ENCODE data around the gene HNMT.

GRCh38 chr2:137939026-137939425 lies 25.2 kb upstream of the HNMT start:
- no peak for TF ChIP-seq CTCF (IDR thresholded peaks at IDR 0.05)
- no peak for TF ChIP-seq POLR2A (IDR thresholded peaks at IDR 0.05)

All from heart left ventricle (tissue), 13 donors.